Body of pancreas (tissue), 4 donors: ENCODE measurements around the gene HOXB6.

Experiments used
- POLR2A ChIP-seq, 3 donors: fragments of 450-650 bp; IDR thresholded peaks; one replicate each; pipeline ENCODE4 v1.6.1; 2016; ENCODE audit warnings: antibody characterized with exemption in 3 of 3, mild to moderate bottlenecking in 2 of 3
- TF ChIP-seq, protein P1 (sequence below), 7 experiments: fragments of 450-650 bp in 4 of 7; fragments of 200-600 bp in 3 of 7; sonication (generic) in 3 of 7; IDR thresholded peaks; one replicate each; pipeline ENCODE4 v1.5.1; 2016 to 2019; ENCODE audit warnings: antibody characterized with exemption in 7 of 7

DNA sequence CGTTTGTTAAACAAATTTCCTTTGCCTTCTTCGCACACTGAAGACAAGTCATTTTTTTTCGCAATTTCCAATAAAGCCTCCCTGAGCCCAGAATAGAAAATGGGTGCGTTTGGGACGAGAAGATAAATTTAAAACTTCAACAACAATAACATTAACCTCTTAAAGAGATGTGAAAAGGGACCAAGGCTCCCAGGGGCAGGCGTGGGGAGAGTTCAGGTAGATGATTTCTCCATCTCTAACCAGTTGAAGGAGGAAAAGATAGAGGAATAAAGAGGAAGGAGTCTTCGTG is 25.4 kb downstream of the HOXB6 start:
- TF ChIP-seq, protein P1, sequence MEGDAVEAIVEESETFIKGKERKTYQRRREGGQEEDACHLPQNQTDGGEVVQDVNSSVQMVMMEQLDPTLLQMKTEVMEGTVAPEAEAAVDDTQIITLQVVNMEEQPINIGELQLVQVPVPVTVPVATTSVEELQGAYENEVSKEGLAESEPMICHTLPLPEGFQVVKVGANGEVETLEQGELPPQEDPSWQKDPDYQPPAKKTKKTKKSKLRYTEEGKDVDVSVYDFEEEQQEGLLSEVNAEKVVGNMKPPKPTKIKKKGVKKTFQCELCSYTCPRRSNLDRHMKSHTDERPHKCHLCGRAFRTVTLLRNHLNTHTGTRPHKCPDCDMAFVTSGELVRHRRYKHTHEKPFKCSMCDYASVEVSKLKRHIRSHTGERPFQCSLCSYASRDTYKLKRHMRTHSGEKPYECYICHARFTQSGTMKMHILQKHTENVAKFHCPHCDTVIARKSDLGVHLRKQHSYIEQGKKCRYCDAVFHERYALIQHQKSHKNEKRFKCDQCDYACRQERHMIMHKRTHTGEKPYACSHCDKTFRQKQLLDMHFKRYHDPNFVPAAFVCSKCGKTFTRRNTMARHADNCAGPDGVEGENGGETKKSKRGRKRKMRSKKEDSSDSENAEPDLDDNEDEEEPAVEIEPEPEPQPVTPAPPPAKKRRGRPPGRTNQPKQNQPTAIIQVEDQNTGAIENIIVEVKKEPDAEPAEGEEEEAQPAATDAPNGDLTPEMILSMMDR (IDR thresholded peaks at IDR 0.05), result no peak
- no peak for TF ChIP-seq POLR2A (IDR thresholded peaks at IDR 0.05)
